ENCODE results near the gene ASTN2.

ASTN2 gene

DNA sequence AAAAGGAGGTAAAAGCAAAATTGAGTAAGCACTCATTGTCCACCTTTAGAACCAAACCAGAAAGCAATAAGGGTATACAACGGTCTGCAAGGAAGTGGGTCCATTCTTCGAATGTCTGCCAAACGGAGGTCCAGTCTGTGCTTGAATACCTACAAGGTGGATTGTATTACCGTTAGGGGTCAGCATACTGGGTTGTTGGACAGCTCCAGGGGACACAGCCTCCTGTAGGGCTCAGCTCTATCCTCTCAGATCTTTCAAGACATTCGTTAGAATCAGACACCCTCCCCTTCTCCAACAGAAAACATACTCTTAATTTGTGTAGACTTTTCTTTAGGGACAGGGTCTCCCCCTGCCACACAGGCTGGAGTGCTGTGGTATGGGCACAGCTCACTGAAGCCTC, 5.5 kb downstream of the ASTN2 start:
- Histone ChIP-seq H3K4me3 (ENCODE audit: low read depth, low read length, poor library complexity, severe bottlenecking) (no peak overlapping the region), H3K79me2 (ENCODE audit: insufficient read depth, low read length) (no peaks in the 10 kb centered on the region), H3K9me2 (ENCODE audit: low read depth, low read length) (no peaks in the 10 kb centered on the region), H4K20me1 (ENCODE audit: insufficient read depth, low read length) (no peaks in the 10 kb centered on the region), H2AFZ (ENCODE audit: low read length) (no peak overlapping the region), H3K9me3 (ENCODE audit: low read length) (no peaks in the 10 kb centered on the region), H3K27ac (ENCODE audit: low read depth, low read length, poor library complexity, severe bottlenecking) (no peak overlapping the region), H3K36me3 (ENCODE audit: insufficient read depth, low read length) (no peaks in the 10 kb centered on the region), H3K4me2 (ENCODE audit: low read length) (no peak overlapping the region), H3F3A (ENCODE audit: insufficient read depth, low read length) (no peaks in the 10 kb centered on the region), H3K27me3 (ENCODE audit: insufficient read depth, low read length) (no peaks in the 10 kb centered on the region), H3K9ac (ENCODE audit: low read length) (no peak overlapping the region), H3K4me1 (ENCODE audit: insufficient read depth, low read length, severe bottlenecking) (peaks cover 6% of the 10 kb centered on the region)
- no peak for TF ChIP-seq EZH2 (IDR thresholded peaks at IDR 0.05; ENCODE audit: borderline replicate concordance, low read length)
- TF ChIP-seq, protein P1, sequence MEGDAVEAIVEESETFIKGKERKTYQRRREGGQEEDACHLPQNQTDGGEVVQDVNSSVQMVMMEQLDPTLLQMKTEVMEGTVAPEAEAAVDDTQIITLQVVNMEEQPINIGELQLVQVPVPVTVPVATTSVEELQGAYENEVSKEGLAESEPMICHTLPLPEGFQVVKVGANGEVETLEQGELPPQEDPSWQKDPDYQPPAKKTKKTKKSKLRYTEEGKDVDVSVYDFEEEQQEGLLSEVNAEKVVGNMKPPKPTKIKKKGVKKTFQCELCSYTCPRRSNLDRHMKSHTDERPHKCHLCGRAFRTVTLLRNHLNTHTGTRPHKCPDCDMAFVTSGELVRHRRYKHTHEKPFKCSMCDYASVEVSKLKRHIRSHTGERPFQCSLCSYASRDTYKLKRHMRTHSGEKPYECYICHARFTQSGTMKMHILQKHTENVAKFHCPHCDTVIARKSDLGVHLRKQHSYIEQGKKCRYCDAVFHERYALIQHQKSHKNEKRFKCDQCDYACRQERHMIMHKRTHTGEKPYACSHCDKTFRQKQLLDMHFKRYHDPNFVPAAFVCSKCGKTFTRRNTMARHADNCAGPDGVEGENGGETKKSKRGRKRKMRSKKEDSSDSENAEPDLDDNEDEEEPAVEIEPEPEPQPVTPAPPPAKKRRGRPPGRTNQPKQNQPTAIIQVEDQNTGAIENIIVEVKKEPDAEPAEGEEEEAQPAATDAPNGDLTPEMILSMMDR (IDR thresholded peaks at IDR 0.05; ENCODE audit: low read length): no peak

DNA sequence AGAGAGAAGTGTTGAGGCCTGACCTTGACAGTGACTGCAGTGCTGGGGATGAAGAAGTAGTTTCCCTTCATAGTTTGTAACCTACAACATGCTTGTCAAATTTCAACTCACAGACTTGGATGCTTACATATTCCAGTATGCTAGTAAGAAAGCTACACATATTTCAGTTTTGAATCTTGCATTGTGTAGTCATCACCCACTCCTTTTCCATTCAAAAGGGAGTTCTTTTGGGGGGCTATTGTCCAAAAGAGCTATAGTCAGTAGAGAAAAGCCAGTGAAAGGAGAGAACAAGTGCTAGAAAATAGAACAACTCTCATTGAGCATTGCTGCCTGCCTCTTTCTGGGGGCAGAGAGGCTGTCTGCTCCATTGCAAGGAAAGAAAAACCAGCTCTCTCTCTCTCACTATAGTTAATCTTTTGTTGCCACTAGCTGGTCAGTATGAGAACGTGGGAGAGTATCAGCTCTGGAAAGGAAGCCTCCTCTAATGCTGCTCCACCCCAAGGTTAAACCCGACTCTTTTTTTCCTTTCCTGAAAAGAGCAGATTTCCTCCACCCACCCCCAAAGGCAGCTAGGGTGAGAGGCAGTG, 7.3 kb downstream of the ASTN2 start:
- Histone ChIP-seq H3K9me3 (ENCODE audit: low read length) (no peaks in the 10 kb centered on the region), H3K4me2 (ENCODE audit: low read length) (no peak overlapping the region), H3K4me3 (ENCODE audit: low read depth, low read length, poor library complexity, severe bottlenecking) (no peak overlapping the region), H3K27ac (ENCODE audit: low read depth, low read length, poor library complexity, severe bottlenecking) (no peak overlapping the region), H3K79me2 (ENCODE audit: insufficient read depth, low read length) (no peaks in the 10 kb centered on the region), H3K36me3 (ENCODE audit: insufficient read depth, low read length) (no peaks in the 10 kb centered on the region), H2AFZ (ENCODE audit: low read length) (no peak overlapping the region), H3F3A (ENCODE audit: insufficient read depth, low read length) (no peaks in the 10 kb centered on the region), H3K9me2 (ENCODE audit: low read depth, low read length) (no peaks in the 10 kb centered on the region), H3K9ac (ENCODE audit: low read length) (no peak overlapping the region), H3K27me3 (ENCODE audit: insufficient read depth, low read length) (no peaks in the 10 kb centered on the region), H3K4me1 (ENCODE audit: insufficient read depth, low read length, severe bottlenecking) (peaks cover 10% of the 10 kb centered on the region), H4K20me1 (ENCODE audit: insufficient read depth, low read length) (no peaks in the 10 kb centered on the region)
- no peak for TF ChIP-seq EZH2 (IDR thresholded peaks at IDR 0.05; ENCODE audit: borderline replicate concordance, low read length)
- TF ChIP-seq, protein P1 (IDR thresholded peaks at IDR 0.05; ENCODE audit: low read length): no peak

DNA sequence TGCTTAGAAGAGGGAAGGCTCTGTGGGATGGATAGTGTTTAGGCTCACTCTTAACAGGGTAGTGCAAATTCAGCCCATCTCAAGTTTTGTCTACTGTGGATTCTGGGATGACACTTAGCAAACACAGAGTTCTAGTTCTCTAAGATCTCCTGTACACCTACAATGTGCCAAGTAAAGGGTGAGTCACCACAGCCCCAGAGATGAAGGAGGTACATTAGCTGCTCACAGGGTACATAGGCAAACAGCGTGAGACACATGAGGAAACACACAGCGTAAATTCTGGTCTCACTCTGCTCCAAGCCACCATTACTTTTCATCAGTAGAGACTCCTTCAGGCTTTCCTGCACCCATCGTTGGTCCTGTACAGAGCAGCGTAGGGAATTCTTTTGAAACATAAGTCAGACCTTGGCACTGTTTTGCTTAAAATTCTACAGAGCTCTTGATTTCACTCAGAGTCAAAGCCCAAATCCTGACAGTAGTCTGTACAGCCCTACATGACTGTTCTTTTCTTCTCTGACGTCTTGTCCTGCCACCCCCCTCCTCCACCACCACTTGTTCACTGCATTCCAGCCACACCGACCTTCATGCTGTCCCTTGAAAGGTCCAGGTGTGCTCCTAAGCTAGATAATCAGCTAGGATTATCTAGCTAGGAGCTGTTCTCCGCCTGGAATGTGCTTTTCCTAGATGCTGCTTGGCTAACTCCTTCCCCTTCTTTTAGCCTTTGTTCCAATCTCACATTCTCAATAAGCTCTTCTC, 8.7 kb downstream of the ASTN2 start:
- Histone ChIP-seq H3K4me2 (ENCODE audit: low read length) (no peak overlapping the region), H3F3A (ENCODE audit: insufficient read depth, low read length) (no peaks in the 10 kb centered on the region), H3K27me3 (ENCODE audit: insufficient read depth, low read length) (no peaks in the 10 kb centered on the region), H3K4me1 (ENCODE audit: insufficient read depth, low read length, severe bottlenecking) (peaks cover 10% of the 10 kb centered on the region), H2AFZ (ENCODE audit: low read length) (no peak overlapping the region), H3K4me3 (ENCODE audit: low read depth, low read length, poor library complexity, severe bottlenecking) (no peak overlapping the region), H3K36me3 (ENCODE audit: insufficient read depth, low read length) (no peaks in the 10 kb centered on the region), H3K79me2 (ENCODE audit: insufficient read depth, low read length) (no peaks in the 10 kb centered on the region), H3K9me2 (ENCODE audit: low read depth, low read length) (no peaks in the 10 kb centered on the region), H3K9ac (ENCODE audit: low read length) (no peak overlapping the region), H4K20me1 (ENCODE audit: insufficient read depth, low read length) (no peaks in the 10 kb centered on the region), H3K27ac (ENCODE audit: low read depth, low read length, poor library complexity, severe bottlenecking) (no peak overlapping the region), H3K9me3 (ENCODE audit: low read length) (no peaks in the 10 kb centered on the region)
- TF ChIP-seq, protein P1 (IDR thresholded peaks at IDR 0.05; ENCODE audit: low read length): no peak
- TF ChIP-seq EZH2 (IDR thresholded peaks at IDR 0.05; ENCODE audit: borderline replicate concordance, low read length): no peak

Data from OCI-LY1 (cell line).